ENCODE results near the gene STARD3NL. TPM values are rescaled to one million over a fixed set of nuclear protein-coding genes. Genes with fewer than 3 reads are reported as not detected.

STARD3NL gene
- total RNA-seq, 4 donors from 2014 or later: 2.6 to 41.4 (median 28.6) TPM

DNA sequence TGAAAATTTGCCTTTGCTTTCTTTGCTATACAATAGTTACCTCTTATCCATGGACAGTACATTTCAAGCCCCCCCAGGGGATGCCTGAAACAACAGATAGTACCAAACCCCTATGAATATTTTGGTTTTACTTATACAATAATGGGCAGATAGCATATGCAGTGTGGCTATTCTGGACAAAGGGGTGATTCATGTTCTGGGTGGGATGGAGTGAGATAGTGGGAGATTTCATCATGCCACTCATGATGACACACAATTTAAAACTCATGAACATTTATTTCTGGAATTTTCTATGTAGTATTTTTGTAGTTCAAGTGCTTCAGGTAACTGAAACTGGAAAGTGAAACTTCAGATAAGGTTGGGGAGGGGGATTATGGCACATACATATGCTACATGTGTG, 12.0 kb downstream of the STARD3NL start:
- in situ Hi-C loops (cut with MboI; ENCODE audit: low pct_ligation_motif_present in 1 of 4, low pct_unique_long_range_greater_than_20kb in 1 of 4, low sequenced_read_pairs in 3 of 4) (no loop called here), intact Hi-C loops (cut with DNase I; ENCODE audit: low total_unique reads) (no loop called here)
- H3K27me3 ChIP-seq: no peaks in the 10 kb centered on the region
- H3K36me3 ChIP-seq: no peaks in the 10 kb centered on the region
- no peak overlapping the region for H3K4me3 ChIP-seq
- DNase-seq: no peak
- peaks cover 0 to 8% (median 2%) of the 10 kb centered on the region in 4 donors for H3K4me1 ChIP-seq
- peaks cover 5% of the 10 kb centered on the region in 2 donors for H3K9me3 ChIP-seq
- TF ChIP-seq POLR2AphosphoS5 (IDR thresholded peaks at IDR 0.05) (no peak), EP300 (IDR thresholded peaks at IDR 0.05; ENCODE audit: low read depth) (no peak), POLR2A (IDR thresholded peaks at IDR 0.05) (no peak)
- TF ChIP-seq, protein P1, sequence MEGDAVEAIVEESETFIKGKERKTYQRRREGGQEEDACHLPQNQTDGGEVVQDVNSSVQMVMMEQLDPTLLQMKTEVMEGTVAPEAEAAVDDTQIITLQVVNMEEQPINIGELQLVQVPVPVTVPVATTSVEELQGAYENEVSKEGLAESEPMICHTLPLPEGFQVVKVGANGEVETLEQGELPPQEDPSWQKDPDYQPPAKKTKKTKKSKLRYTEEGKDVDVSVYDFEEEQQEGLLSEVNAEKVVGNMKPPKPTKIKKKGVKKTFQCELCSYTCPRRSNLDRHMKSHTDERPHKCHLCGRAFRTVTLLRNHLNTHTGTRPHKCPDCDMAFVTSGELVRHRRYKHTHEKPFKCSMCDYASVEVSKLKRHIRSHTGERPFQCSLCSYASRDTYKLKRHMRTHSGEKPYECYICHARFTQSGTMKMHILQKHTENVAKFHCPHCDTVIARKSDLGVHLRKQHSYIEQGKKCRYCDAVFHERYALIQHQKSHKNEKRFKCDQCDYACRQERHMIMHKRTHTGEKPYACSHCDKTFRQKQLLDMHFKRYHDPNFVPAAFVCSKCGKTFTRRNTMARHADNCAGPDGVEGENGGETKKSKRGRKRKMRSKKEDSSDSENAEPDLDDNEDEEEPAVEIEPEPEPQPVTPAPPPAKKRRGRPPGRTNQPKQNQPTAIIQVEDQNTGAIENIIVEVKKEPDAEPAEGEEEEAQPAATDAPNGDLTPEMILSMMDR (IDR thresholded peaks at IDR 0.05): no peak
- no peak overlapping the region for H3K27ac ChIP-seq

DNA sequence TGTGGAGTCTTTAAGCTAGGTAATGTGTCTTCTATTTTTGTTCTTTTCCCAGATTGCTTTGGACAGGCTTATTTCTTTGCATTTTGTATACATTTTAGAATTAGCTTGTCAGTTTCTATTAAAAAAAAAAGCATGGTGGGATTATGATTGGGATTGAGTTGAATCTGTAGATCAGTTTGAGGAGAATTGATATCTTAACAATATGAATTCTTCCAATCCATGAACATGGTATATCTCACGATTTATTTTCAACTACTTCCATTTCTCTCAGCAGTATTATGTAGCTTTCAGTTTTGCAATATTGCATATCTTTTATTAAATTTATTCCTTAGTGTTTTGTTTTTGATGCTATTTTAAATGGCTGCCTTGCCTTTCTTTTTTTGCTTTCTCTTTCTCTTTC, 13.7 kb downstream of the STARD3NL start:
- H3K4me3 ChIP-seq: no peak overlapping the region
- TF ChIP-seq, protein P1 (IDR thresholded peaks at IDR 0.05): no peak
- TF ChIP-seq POLR2A (IDR thresholded peaks at IDR 0.05): no peak
- no peak for TF ChIP-seq POLR2AphosphoS5 (IDR thresholded peaks at IDR 0.05)
- TF ChIP-seq EP300 (IDR thresholded peaks at IDR 0.05; ENCODE audit: low read depth): no peak
- no peak for DNase-seq
- H3K27me3 ChIP-seq: no peaks in the 10 kb centered on the region
- H3K27ac ChIP-seq: no peak overlapping the region
- intact Hi-C loops (cut with DNase I; ENCODE audit: low total_unique reads) (no loop called here), in situ Hi-C loops (cut with MboI; ENCODE audit: low pct_ligation_motif_present in 1 of 4, low pct_unique_long_range_greater_than_20kb in 1 of 4, low sequenced_read_pairs in 3 of 4) (no loop called here)
- no peaks in the 10 kb centered on the region for H3K36me3 ChIP-seq
- peaks cover 5% of the 10 kb centered on the region in 2 donors for H3K9me3 ChIP-seq
- peaks cover 0 to 20% (median 10%) of the 10 kb centered on the region in 4 donors for H3K4me1 ChIP-seq
- WGBS, 2 donors (ENCODE audit: low coverage in 1 of 2): 90 to 98% methylated on average over 1 of the region's 1 CpG

DNA sequence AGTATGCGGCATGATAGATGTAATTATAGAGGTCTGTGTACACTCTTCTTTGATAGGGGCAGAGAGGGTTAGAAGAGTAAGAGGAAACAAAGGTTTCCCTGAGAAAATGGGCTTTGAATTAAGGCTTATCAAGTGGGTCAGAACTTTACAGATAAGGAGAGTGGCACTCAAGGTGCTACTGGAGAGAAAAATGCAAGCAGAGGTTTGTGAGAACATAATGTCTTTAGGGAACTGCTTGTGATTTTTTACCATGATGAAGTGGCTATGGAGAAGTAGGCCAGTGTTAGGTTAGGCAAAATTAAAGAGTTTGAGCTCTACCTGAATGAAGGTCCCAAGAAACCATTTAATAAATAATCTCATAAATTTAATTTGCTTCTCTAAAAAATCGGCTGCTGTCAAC, 14.3 kb downstream of the STARD3NL start:
- H3K9me3 ChIP-seq: peaks cover 5% of the 10 kb centered on the region in 2 donors
- no peaks in the 10 kb centered on the region for H3K27me3 ChIP-seq
- WGBS, 2 donors (ENCODE audit: low coverage in 1 of 2): 94 to 96% methylated on average over 2 of the region's 2 CpGs
- in situ Hi-C loops (cut with MboI; ENCODE audit: low pct_ligation_motif_present in 1 of 4, low pct_unique_long_range_greater_than_20kb in 1 of 4, low sequenced_read_pairs in 3 of 4): no loop called here
- no peak overlapping the region for H3K27ac ChIP-seq
- no peaks in the 10 kb centered on the region for H3K36me3 ChIP-seq
- intact Hi-C loops (cut with DNase I; ENCODE audit: low total_unique reads): no loop called here
- peaks cover under 1 to 25% (median 12%) of the 10 kb centered on the region in 4 donors for H3K4me1 ChIP-seq
- no peak for DNase-seq
- no peak overlapping the region for H3K4me3 ChIP-seq
- TF ChIP-seq, protein P1 (IDR thresholded peaks at IDR 0.05): no peak
- TF ChIP-seq POLR2A (IDR thresholded peaks at IDR 0.05) (no peak), POLR2AphosphoS5 (IDR thresholded peaks at IDR 0.05) (no peak), EP300 (IDR thresholded peaks at IDR 0.05; ENCODE audit: low read depth) (no peak)

DNA sequence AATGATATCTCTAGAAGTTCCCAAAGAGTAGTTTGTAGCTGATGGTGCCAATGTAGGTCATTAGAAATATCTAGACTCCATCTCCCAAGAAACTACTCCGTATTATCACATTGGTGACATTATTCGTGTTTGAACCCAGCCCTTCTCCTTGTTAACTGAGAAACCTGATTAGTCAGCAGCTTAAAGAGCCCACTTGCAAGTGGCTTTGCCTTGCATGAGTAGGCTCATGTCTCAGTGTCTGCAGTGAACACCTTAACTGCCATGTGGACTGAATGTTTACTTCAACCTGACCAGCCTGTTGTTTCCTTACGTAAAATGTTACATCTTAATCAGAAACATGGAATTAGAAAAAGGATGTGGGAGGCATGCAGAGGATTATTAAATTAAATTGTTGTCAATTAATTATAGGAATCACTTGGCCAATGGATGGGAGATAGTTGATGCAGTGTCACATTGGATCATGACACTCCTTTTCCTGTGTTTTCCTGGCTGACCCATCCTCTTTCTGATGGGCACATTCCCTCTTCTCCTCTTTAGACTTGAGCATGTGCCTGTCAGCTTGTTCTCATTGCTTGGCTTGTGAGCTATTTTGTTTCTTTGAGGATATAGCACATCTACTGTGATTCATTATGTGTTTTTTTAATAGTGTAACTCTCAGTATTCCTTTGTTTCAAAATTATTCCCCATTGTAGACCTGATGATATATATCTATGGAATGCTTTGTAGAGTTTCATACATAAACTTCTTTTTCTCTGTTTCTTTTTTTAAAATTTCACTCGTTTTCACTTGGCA, 18.0 kb downstream of the STARD3NL start:
- no peak overlapping the region for H3K4me3 ChIP-seq
- H3K9me3 ChIP-seq: peaks cover 5% of the 10 kb centered on the region in 2 donors
- 85 to 87% methylated on average over 4 of the region's 4 CpGs for WGBS, 2 donors (ENCODE audit: low coverage in 1 of 2)
- intact Hi-C loops (cut with DNase I; ENCODE audit: low total_unique reads) (no loop called here), in situ Hi-C loops (cut with MboI; ENCODE audit: low pct_ligation_motif_present in 1 of 4, low pct_unique_long_range_greater_than_20kb in 1 of 4, low sequenced_read_pairs in 3 of 4) (no loop called here)
- no peaks in the 10 kb centered on the region for H3K27me3 ChIP-seq
- no peak for TF ChIP-seq EP300 (IDR thresholded peaks at IDR 0.05; ENCODE audit: low read depth)
- TF ChIP-seq POLR2A (IDR thresholded peaks at IDR 0.05): no peak
- TF ChIP-seq, protein P1 (IDR thresholded peaks at IDR 0.05): no peak
- no peak for TF ChIP-seq POLR2AphosphoS5 (IDR thresholded peaks at IDR 0.05)
- DNase-seq: no peak
- peak overlapping the region in 1 of 4 donors; percentile 8 for H3K27ac ChIP-seq
- H3K36me3 ChIP-seq: no peaks in the 10 kb centered on the region
- H3K4me1 ChIP-seq: peaks cover 9 to 45% (median 22%) of the 10 kb centered on the region in 4 donors

Measured in transverse colon (tissue), 4 donors.